CD4-positive, alpha-beta T cell treated with Interleukin-6 at 100 ng/mL for 8 hours (primary cell): ENCODE measurements around the gene ANXA5.
"Not testable (repeated sequence)": the region's sequence is repeated elsewhere in the genome, so short reads cannot be mapped to it uniquely, and the experiment has no call there.

Source experiments
- DNase-seq: peaks from one replicate; pipeline ENCODE4 v3.0.0-alpha.2; 2020; ENCODE audit warnings: mixed read lengths, low spot score

The ANXA5 gene

GRCh38 chr4:121679267-121679666, 17.5 kb downstream of the ANXA5 start:
- DNase-seq, result no peak

- DNase-seq, result no peak
Observed at GRCh38 chr4:121677524-121677923, 19.3 kb downstream of the ANXA5 start.

- DNase-seq, result no peak
Observed at GRCh38 chr4:121676345-121677075, 20.3 kb downstream of the ANXA5 start.

GRCh38 chr4:121675715-121676114, 21.1 kb downstream of the ANXA5 start:
- DNase-seq, result no peak

- DNase-seq, result no peak
Observed at GRCh38 chr4:121674696-121675095, 22.1 kb downstream of the ANXA5 start.

GRCh38 chr4:121674191-121674590, 22.6 kb downstream of the ANXA5 start:
- DNase-seq, result no peak

GRCh38 chr4:121669163-121669550, 27.6 kb downstream of the ANXA5 start:
- no peak for DNase-seq

- DNase-seq, result no peak
Observed at GRCh38 chr4:121668368-121669162, 28.2 kb downstream of the ANXA5 start.

GRCh38 chr4:121666091-121666679, 30.6 kb downstream of the ANXA5 start:
- no peak for DNase-seq

- DNase-seq, result no peak
Observed at GRCh38 chr4:121665371-121665770, 31.4 kb downstream of the ANXA5 start.

- DNase-seq, result no peak
Observed at GRCh38 chr4:121662225-121662624, 34.6 kb downstream of the ANXA5 start.

- not testable (repeated sequence) for DNase-seq
Observed at GRCh38 chr4:121660175-121660933, 36.4 kb downstream of the ANXA5 start.

- no peak for DNase-seq
Observed at GRCh38 chr4:121658125-121658524, 38.7 kb downstream of the ANXA5 start.

- DNase-seq, result no peak
Observed at GRCh38 chr4:121656269-121656641, 40.5 kb downstream of the ANXA5 start.

- DNase-seq, result no peak
Observed at GRCh38 chr4:121655320-121656268, 41.2 kb downstream of the ANXA5 start.

GRCh38 chr4:121654738-121655137, 42.0 kb downstream of the ANXA5 start:
- DNase-seq, result no peak

- DNase-seq, result no peak
Observed at GRCh38 chr4:121653986-121654385, 42.8 kb downstream of the ANXA5 start.

- no peak for DNase-seq
Observed at GRCh38 chr4:121653214-121653613, 43.6 kb downstream of the ANXA5 start.

- no peak for DNase-seq
Observed at GRCh38 chr4:121651597-121651996, 45.2 kb downstream of the ANXA5 start.

- DNase-seq, result no peak
Observed at GRCh38 chr4:121650741-121651140, 46.0 kb downstream of the ANXA5 start.

GRCh38 chr4:121648516-121648915, 48.3 kb downstream of the ANXA5 start:
- DNase-seq, result no peak
